OCI-LY1 (cell line): ENCODE measurements around the gene MAS1.

Experiments used
- H2AFZ ChIP-seq: fragments of 200-600 bp; sonication (generic), shearing (Covaris generic); 2 replicates; pipeline ENCODE4 v1.6.0; 2014; ENCODE audit warnings: antibody characterized with exemption, mild to moderate bottlenecking, low read length
- H3F3A ChIP-seq: fragments of 200-600 bp; sonication (generic), shearing (Covaris generic); 2 replicates; pipeline ENCODE4 v1.6.0; 2014; ENCODE audit warnings: mild to moderate bottlenecking, antibody characterized with exemption, low read length, moderate library complexity; ENCODE audit not compliant: insufficient read depth
- H3K27ac ChIP-seq: fragments of 200-600 bp; sonication (generic); 2 replicates; pipeline ENCODE4 v1.5.1; 2014; ENCODE audit warnings: low read length, mixed run types, mild to moderate bottlenecking, low read depth; ENCODE audit not compliant: poor library complexity, severe bottlenecking
- H3K27me3 ChIP-seq: fragments of 200-600 bp; sonication (generic); 2 replicates; pipeline ENCODE4 v1.6.0; 2014; ENCODE audit warnings: antibody characterized with exemption, mild to moderate bottlenecking, low read length, moderate library complexity; ENCODE audit not compliant: insufficient read depth
- H3K36me3 ChIP-seq: fragments of 200-600 bp; sonication (generic); 2 replicates; pipeline ENCODE4 v1.6.1; 2014; ENCODE audit warnings: mild to moderate bottlenecking, antibody characterized with exemption, low read length, moderate library complexity, mixed read lengths; ENCODE audit not compliant: insufficient read depth
- H3K4me1 ChIP-seq: fragments of 200-600 bp; sonication (generic); 2 replicates; pipeline ENCODE4 v1.5.1; 2014; ENCODE audit warnings: mild to moderate bottlenecking, low read length, moderate library complexity; ENCODE audit not compliant: insufficient read depth, severe bottlenecking
- H3K4me2 ChIP-seq: fragments of 200-600 bp; sonication (generic), shearing (Covaris generic); 2 replicates; pipeline ENCODE4 v1.6.1; 2014; ENCODE audit warnings: low read length
- H3K4me3 ChIP-seq: fragments of 200-600 bp; sonication (generic); 2 replicates; pipeline ENCODE4 v1.5.1; 2014; ENCODE audit warnings: low read length, low read depth, mild to moderate bottlenecking, mixed read lengths; ENCODE audit not compliant: poor library complexity, severe bottlenecking
- H3K79me2 ChIP-seq: fragments of 200-600 bp; shearing (Covaris generic); 2 replicates; pipeline ENCODE4 v1.6.1; 2016; ENCODE audit warnings: mixed run types, low read length, mixed read lengths; ENCODE audit not compliant: insufficient read depth
- H3K9ac ChIP-seq: fragments of 200-600 bp; sonication (generic), shearing (Covaris generic); 2 replicates; pipeline ENCODE4 v1.6.1; 2014; ENCODE audit warnings: mild to moderate bottlenecking, low read length, mixed read lengths
- H3K9me2 ChIP-seq: fragments of 200-600 bp; sonication (generic), shearing (Covaris generic); 2 replicates; pipeline ENCODE4 v1.6.1; 2014; ENCODE audit warnings: low read depth, mild to moderate bottlenecking, low read length, mixed read lengths
- H3K9me3 ChIP-seq: fragments of 200-600 bp; shearing (Covaris generic); 2 replicates; pipeline ENCODE4 v1.6.1; 2014; ENCODE audit warnings: low read length, mixed read lengths
- H4K20me1 ChIP-seq: fragments of 200-600 bp; sonication (generic), shearing (Covaris generic); 2 replicates; pipeline ENCODE4 v1.6.0; 2016; ENCODE audit warnings: mild to moderate bottlenecking, low read length; ENCODE audit not compliant: insufficient read depth
- EZH2 ChIP-seq: fragments of 200-600 bp; sonication (generic), shearing (Covaris generic); IDR thresholded peaks from 2 replicates; pipeline ENCODE4 v1.8.0; 2017; ENCODE audit warnings: borderline replicate concordance, mixed run types, mild to moderate bottlenecking, antibody characterized with exemption, low read length, moderate library complexity, mixed read lengths
- TF ChIP-seq, protein P1 (sequence below): fragments of 200-600 bp; sonication (generic), shearing (Covaris generic); IDR thresholded peaks from 2 replicates; pipeline ENCODE4 v1.5.1; 2017; ENCODE audit warnings: mild to moderate bottlenecking, antibody characterized with exemption, low read length, moderate library complexity, mixed read lengths

Gene MAS1

DNA sequence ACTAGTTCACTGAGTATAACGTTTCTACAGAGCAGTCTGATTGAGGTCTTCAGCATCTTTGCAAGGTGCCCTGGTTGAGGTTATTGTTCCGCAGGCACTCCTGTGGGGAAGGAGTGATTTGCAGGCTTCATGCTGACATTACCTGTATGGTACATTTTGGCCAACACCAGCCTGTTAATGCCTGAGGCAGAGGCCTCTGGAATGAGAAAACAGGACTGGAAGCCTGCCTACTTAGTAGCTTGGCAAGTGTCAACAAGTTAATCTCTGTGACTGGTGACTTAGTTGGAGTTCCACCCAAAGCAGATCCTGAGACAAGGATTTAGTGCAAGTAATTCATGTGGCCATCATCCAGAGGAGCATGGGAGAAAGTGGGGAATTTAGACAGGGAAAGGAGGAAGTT is 24.6 kb downstream of the MAS1 start:
- H2AFZ ChIP-seq: no peak overlapping the region
- H3K4me2 ChIP-seq: no peak overlapping the region
- H3K9ac ChIP-seq: no peak overlapping the region
- H3K9me3 ChIP-seq: no peaks in the 10 kb centered on the region
- no peaks in the 10 kb centered on the region for H3K79me2 ChIP-seq
- no peaks in the 10 kb centered on the region for H4K20me1 ChIP-seq
- no peak overlapping the region for H3K27ac ChIP-seq
- TF ChIP-seq, protein P1, sequence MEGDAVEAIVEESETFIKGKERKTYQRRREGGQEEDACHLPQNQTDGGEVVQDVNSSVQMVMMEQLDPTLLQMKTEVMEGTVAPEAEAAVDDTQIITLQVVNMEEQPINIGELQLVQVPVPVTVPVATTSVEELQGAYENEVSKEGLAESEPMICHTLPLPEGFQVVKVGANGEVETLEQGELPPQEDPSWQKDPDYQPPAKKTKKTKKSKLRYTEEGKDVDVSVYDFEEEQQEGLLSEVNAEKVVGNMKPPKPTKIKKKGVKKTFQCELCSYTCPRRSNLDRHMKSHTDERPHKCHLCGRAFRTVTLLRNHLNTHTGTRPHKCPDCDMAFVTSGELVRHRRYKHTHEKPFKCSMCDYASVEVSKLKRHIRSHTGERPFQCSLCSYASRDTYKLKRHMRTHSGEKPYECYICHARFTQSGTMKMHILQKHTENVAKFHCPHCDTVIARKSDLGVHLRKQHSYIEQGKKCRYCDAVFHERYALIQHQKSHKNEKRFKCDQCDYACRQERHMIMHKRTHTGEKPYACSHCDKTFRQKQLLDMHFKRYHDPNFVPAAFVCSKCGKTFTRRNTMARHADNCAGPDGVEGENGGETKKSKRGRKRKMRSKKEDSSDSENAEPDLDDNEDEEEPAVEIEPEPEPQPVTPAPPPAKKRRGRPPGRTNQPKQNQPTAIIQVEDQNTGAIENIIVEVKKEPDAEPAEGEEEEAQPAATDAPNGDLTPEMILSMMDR: no peak
- TF ChIP-seq EZH2: no peak
- no peaks in the 10 kb centered on the region for H3K4me1 ChIP-seq
- H3K9me2 ChIP-seq: no peaks in the 10 kb centered on the region
- H3F3A ChIP-seq: no peaks in the 10 kb centered on the region
- H3K4me3 ChIP-seq: no peak overlapping the region
- no peaks in the 10 kb centered on the region for H3K27me3 ChIP-seq
- no peaks in the 10 kb centered on the region for H3K36me3 ChIP-seq

DNA sequence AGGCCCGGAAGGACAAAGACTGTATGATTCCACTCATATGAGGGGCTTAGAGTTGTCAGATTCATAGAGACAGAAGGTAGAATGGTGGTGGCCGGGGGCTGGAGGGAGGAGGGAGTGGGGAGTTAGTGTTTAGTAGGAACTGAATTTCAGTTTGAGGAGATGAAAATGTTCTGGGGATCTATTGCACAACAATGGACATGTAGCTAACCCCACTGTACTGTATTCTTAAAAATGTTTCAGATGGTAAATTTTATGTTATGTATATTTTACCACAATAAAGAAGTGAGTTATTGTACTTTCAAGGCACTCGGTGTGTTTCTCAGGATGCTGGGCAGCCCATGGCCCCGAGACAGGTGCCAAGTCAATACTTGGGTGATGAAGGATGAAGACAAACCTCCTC is 25.4 kb downstream of the MAS1 start:
- Histone ChIP-seq H3K9me2 (no peaks in the 10 kb centered on the region), H3K4me2 (no peak overlapping the region), H3K4me1 (no peaks in the 10 kb centered on the region), H4K20me1 (no peaks in the 10 kb centered on the region), H3K9me3 (no peaks in the 10 kb centered on the region), H3F3A (no peaks in the 10 kb centered on the region), H3K79me2 (no peaks in the 10 kb centered on the region), H3K27me3 (no peaks in the 10 kb centered on the region), H3K4me3 (no peak overlapping the region), H3K36me3 (no peaks in the 10 kb centered on the region), H3K27ac (no peak overlapping the region), H2AFZ (no peak overlapping the region), H3K9ac (no peak overlapping the region)
- TF ChIP-seq, protein P1: no peak
- no peak for TF ChIP-seq EZH2

DNA sequence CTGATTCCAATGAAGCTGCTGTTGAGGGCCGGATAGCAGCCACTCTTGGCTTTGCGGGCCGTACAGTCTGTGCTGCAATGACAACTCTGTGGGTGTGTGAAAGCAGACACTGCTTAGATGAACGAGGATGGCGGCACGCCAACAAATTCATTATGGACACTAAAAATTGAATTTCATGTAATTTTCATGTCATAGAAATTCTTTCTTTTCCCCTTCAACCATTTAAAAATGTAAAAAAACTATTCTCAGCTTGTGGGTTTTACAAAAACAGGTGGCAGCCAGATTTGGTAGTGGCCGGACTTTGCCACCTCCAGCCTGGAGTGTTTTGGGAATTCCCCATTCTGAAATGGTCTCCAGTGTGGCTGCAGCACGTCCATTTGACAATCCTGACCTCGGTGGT is 26.0 kb downstream of the MAS1 start:
- Histone ChIP-seq H3K36me3 (no peaks in the 10 kb centered on the region), H4K20me1 (no peaks in the 10 kb centered on the region), H3K79me2 (no peaks in the 10 kb centered on the region), H2AFZ (no peak overlapping the region), H3K9ac (no peak overlapping the region), H3K4me1 (no peaks in the 10 kb centered on the region), H3F3A (no peaks in the 10 kb centered on the region), H3K4me3 (no peak overlapping the region), H3K4me2 (no peak overlapping the region), H3K9me2 (no peaks in the 10 kb centered on the region), H3K27ac (no peak overlapping the region), H3K27me3 (no peaks in the 10 kb centered on the region), H3K9me3 (no peaks in the 10 kb centered on the region)
- no peak for TF ChIP-seq EZH2
- TF ChIP-seq, protein P1: no peak
